ENCODE data around the gene CCDC172. TPM values are rescaled to one million over a fixed set of nuclear protein-coding genes. Genes with fewer than 3 reads are reported as not detected.

Gene CCDC172
- total and polyA plus RNA-seq, 2 donors (not counting 1 experiment from before 2014, with no cell fraction given): not detected

Small RNA genes lying within 50 kb of the gene (small RNA-seq; reads per million reads assigned to genes)
- gene SNRPGP6 (ENCODE audit: insufficient read length, low read depth, low replicate concordance): not detected

Other genes with a start within 250 kb of the CCDC172 start
- gene GFRA1, start 51.2 kb upstream of the CCDC172 start, total RNA-seq: not detected in 2 replicates
- gene GFRA1, start 51.2 kb upstream of the CCDC172 start, polyA plus RNA-seq: not detected in 2 replicates
- not detected in 2 replicates for gene PNLIPRP3, start 103.4 kb downstream of the CCDC172 start, total RNA-seq
- not detected in 2 replicates for gene PNLIPRP3, start 103.4 kb downstream of the CCDC172 start, polyA plus RNA-seq
- gene PNLIP, start 221.5 kb downstream of the CCDC172 start, total RNA-seq: not detected in 2 replicates
- not detected in 2 replicates for gene PNLIP, start 221.5 kb downstream of the CCDC172 start, polyA plus RNA-seq